GM23338 (cell line): ENCODE measurements around the gene PSMD6. TPM values are rescaled to one million over a fixed set of nuclear protein-coding genes. Genes with fewer than 3 reads are reported as not detected.

Experiments used
- ATAC-seq: fragments of 200-7000 bp; cut with Tn5 transposase; 3 replicates; pipeline ENCODE4 v1.9.1; 2020
- DNase-seq: peaks from one replicate; pipeline ENCODE4 v3.0.0-alpha.2; 2015; ENCODE audit warnings: low spot score
- H2AFZ ChIP-seq: fragments of 200-600 bp; sonication (generic); 2 replicates; pipeline ENCODE4 v1.8.0; 2016; ENCODE audit warnings: antibody characterized with exemption, mild to moderate bottlenecking, moderate library complexity
- H3F3A ChIP-seq: fragments of 200-600 bp; sonication (generic); replicated peaks from 2 replicates; pipeline ENCODE4 v1.8.0; 2017; ENCODE audit warnings: antibody characterized with exemption, mixed run types, low read depth
- H3K27ac ChIP-seq: fragments of 200-600 bp; sonication (generic); 2 replicates; pipeline ENCODE4 v1.6.1; 2016; ENCODE audit warnings: low read depth
- H3K27me3 ChIP-seq: fragments of 200-600 bp; sonication (generic); 2 replicates; pipeline ENCODE4 v1.8.0; 2016; ENCODE audit warnings: mild to moderate bottlenecking, mixed run types, moderate library complexity; ENCODE audit not compliant: insufficient read depth
- H3K36me3 ChIP-seq: fragments of 200-600 bp; sonication (generic); 2 replicates; pipeline ENCODE4 v1.8.0; 2016; ENCODE audit warnings: mild to moderate bottlenecking; ENCODE audit not compliant: insufficient read depth
- H3K4me1 ChIP-seq: fragments of 200-600 bp; sonication (generic); 2 replicates; pipeline ENCODE4 v1.8.0; 2016; ENCODE audit warnings: mild to moderate bottlenecking, moderate library complexity; ENCODE audit not compliant: insufficient read depth
- H3K4me2 ChIP-seq: fragments of 200-600 bp; sonication (generic); 2 replicates; pipeline ENCODE4 v1.7.1; 2017; ENCODE audit warnings: mixed run types
- H3K4me3 ChIP-seq: fragments of 200-600 bp; sonication (generic); 2 replicates; pipeline ENCODE4 v1.6.1; 2016; ENCODE audit warnings: mixed run types
- H3K79me2 ChIP-seq: fragments of 200-600 bp; sonication (generic); replicated peaks from 2 replicates; pipeline ENCODE4 v1.8.0; 2017; ENCODE audit warnings: mild to moderate bottlenecking; ENCODE audit not compliant: insufficient read depth
- H3K9me2 ChIP-seq: fragments of 200-600 bp; sonication (generic); 2 replicates; pipeline ENCODE4 v1.8.0; 2017; ENCODE audit not compliant: insufficient read depth
- H4K20me1 ChIP-seq: fragments of 200-600 bp; sonication (generic); replicated peaks from 2 replicates; pipeline ENCODE4 v1.8.0; 2017; ENCODE audit warnings: mild to moderate bottlenecking; ENCODE audit not compliant: insufficient read depth
- H3K27ac Mint-ChIP-seq: 2 replicates; pipeline ENCODE4 v1.8.0; 2020; ENCODE audit warnings: inconsistent platforms, mild to moderate bottlenecking, moderate library complexity, mixed read lengths
- H3K27me3 Mint-ChIP-seq: 3 replicates; pipeline ENCODE4 v1.8.0; 2022; ENCODE audit warnings: low read depth, mild to moderate bottlenecking, moderate library complexity, mixed read lengths, inconsistent platforms; ENCODE audit not compliant: insufficient read depth, poor library complexity
- H3K36me3 Mint-ChIP-seq: 3 replicates; pipeline ENCODE4 v1.8.0; 2021; ENCODE audit warnings: low read depth, mild to moderate bottlenecking, inconsistent platforms, moderate library complexity, mixed read lengths
- H3K4me1 Mint-ChIP-seq: 3 replicates; pipeline ENCODE4 v1.8.0; 2020; ENCODE audit warnings: mild to moderate bottlenecking, inconsistent platforms, mixed read lengths
- H3K4me3 Mint-ChIP-seq: 3 replicates; pipeline ENCODE4 v1.8.0; 2021; ENCODE audit warnings: moderate library complexity, mild to moderate bottlenecking, inconsistent platforms, mixed read lengths
- H3K9me3 Mint-ChIP-seq: 3 replicates; pipeline ENCODE4 v1.8.0; 2020; ENCODE audit warnings: moderate library complexity, mild to moderate bottlenecking, inconsistent platforms, mixed read lengths
- CREB1 ChIP-seq: fragments of 250-450 bp; sonication (Bioruptor Pico); IDR thresholded peaks from 2 replicates; pipeline ENCODE4 v1.5.0; 2020; ENCODE audit warnings: low read depth, mild to moderate bottlenecking, moderate library complexity
- EZH2 ChIP-seq: fragments of 200-600 bp; sonication (generic); IDR thresholded peaks from one replicate; pipeline ENCODE4 v1.8.0; 2017; ENCODE audit warnings: antibody characterized with exemption, mild to moderate bottlenecking, low read depth; ENCODE audit not compliant: unreplicated experiment
- EZH2phosphoT487 ChIP-seq: fragments of 200-600 bp; sonication (generic); IDR thresholded peaks from one replicate; pipeline ENCODE4 v1.8.1; 2018; ENCODE audit warnings: antibody characterized with exemption; ENCODE audit not compliant: unreplicated experiment
- JUNB ChIP-seq: IDR thresholded peaks from one replicate; pipeline ENCODE4 v1.6.1; 2016; ENCODE audit warnings: antibody characterized with exemption; ENCODE audit not compliant: unreplicated experiment
- NANOG ChIP-seq: IDR thresholded peaks from 2 replicates; pipeline ENCODE4 v1.6.1; 2016; ENCODE audit warnings: antibody characterized with exemption, borderline replicate concordance
- POLR2AphosphoS5 ChIP-seq: IDR thresholded peaks from 2 replicates; pipeline ENCODE4 v1.6.1; 2016; ENCODE audit warnings: antibody characterized with exemption, low read depth
- STAT1 ChIP-seq: IDR thresholded peaks from one replicate; pipeline ENCODE4 v1.6.1; 2016; ENCODE audit warnings: antibody characterized with exemption; ENCODE audit not compliant: unreplicated experiment
- ZNF114 ChIP-seq: fragments of 250-450 bp; sonication (Bioruptor Pico); IDR thresholded peaks from 2 replicates; pipeline ENCODE4 v1.5.0; 2020; ENCODE audit warnings: mild to moderate bottlenecking, moderate library complexity
- ZNF331 ChIP-seq: fragments of 250-450 bp; sonication (Bioruptor Pico); IDR thresholded peaks from 2 replicates; pipeline ENCODE4 v1.5.0; 2020; ENCODE audit warnings: low read depth, mild to moderate bottlenecking, moderate library complexity
- polyA plus RNA-seq: library from polyadenylated mRNA; unstranded; fragments of >200 nt; fragmentation: Nextera tagmentation; extraction: Ambion mirVana; gene quantifications from 2 replicates; pipeline ENCODE4 v1.2.1, GENCODE V29; 2016
- total RNA-seq: library from RNA; depleted of rRNA; stranded (reverse); fragments of >200 nt; shearing (Covaris generic); gene quantifications from 2 replicates; pipeline ENCODE4 v1.2.3, GENCODE V29; 2014
- TF ChIP-seq, protein P1 (sequence below): IDR thresholded peaks from 2 replicates; pipeline ENCODE4 v1.6.1; 2016; ENCODE audit warnings: antibody characterized with exemption
- TF ChIP-seq, protein P2 (sequence below): fragments of 250-450 bp; sonication (Bioruptor Pico); IDR thresholded peaks from 2 replicates; pipeline ENCODE4 v1.5.0; 2020; ENCODE audit warnings: mild to moderate bottlenecking, moderate library complexity
- TF ChIP-seq, protein P3 (sequence below): IDR thresholded peaks from one replicate; pipeline ENCODE4 v1.6.1; 2018; ENCODE audit warnings: antibody characterized with exemption; ENCODE audit not compliant: unreplicated experiment
- TF ChIP-seq, protein P4 (sequence below), 2 experiments: fragments of 200-600 bp in 1 of 2; sonication (generic) in 1 of 2; conservative IDR thresholded peaks; 2 replicates each; pipeline versions ENCODE4 v1.5.1 to v1.6.1; 2016 to 2017; ENCODE audit warnings: antibody characterized with exemption in 2 of 2, low read depth in 2 of 2, mild to moderate bottlenecking in 2 of 2, moderate library complexity in 1 of 2

Gene PSMD6
- total and polyA plus RNA-seq, 2 experiments from 2014 or later: 98.1 to 205 TPM

DNA sequence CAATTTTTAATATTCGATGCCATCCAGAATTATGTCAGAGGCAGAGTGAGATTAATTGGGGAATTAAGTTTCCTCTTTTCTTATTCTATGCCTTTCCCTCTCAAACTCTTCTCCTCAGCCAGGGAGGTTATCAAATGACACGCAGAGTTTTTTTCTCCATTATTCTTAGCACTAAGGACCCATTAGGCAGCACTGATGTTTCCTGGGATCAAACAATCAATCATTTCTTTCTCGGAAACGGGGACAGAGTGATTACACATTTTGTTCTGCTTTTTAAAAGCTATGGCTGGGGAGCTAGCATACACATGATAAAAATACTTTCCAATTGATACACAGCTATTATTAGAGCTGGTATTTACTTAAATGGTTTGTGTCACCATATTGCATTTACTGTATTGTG is 35.3 kb upstream of the PSMD6 start:
- Histone ChIP-seq H3K9me2 (no peaks in the 10 kb centered on the region), H3K4me1 (peaks cover 21% of the 10 kb centered on the region; the same call in 1 of the 2 replicates), H3K27ac (no peak overlapping the region), H3K27me3 (no peaks in the 10 kb centered on the region), H2AFZ (no peak overlapping the region), H3K4me3 (no peak overlapping the region), H3K79me2 (no peaks in the 10 kb centered on the region), H3K36me3 (no peaks in the 10 kb centered on the region), H4K20me1 (no peaks in the 10 kb centered on the region), H3F3A (no peaks in the 10 kb centered on the region), H3K4me2 (no peak overlapping the region)
- DNase-seq (no peak), ATAC-seq (no peak)
- TF ChIP-seq ZNF114 (CRISPR knock-in tag) (no peak), JUNB (no peak), EZH2phosphoT487 (no peak), POLR2AphosphoS5 (no peak), CREB1 (CRISPR knock-in tag) (no peak), STAT1 (no peak), EZH2 (no peak), ZNF331 (CRISPR knock-in tag) (no peak), NANOG (no peak)
- TF ChIP-seq, protein P1, sequence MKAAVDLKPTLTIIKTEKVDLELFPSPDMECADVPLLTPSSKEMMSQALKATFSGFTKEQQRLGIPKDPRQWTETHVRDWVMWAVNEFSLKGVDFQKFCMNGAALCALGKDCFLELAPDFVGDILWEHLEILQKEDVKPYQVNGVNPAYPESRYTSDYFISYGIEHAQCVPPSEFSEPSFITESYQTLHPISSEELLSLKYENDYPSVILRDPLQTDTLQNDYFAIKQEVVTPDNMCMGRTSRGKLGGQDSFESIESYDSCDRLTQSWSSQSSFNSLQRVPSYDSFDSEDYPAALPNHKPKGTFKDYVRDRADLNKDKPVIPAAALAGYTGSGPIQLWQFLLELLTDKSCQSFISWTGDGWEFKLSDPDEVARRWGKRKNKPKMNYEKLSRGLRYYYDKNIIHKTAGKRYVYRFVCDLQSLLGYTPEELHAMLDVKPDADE: no peak
- TF ChIP-seq, protein P2, sequence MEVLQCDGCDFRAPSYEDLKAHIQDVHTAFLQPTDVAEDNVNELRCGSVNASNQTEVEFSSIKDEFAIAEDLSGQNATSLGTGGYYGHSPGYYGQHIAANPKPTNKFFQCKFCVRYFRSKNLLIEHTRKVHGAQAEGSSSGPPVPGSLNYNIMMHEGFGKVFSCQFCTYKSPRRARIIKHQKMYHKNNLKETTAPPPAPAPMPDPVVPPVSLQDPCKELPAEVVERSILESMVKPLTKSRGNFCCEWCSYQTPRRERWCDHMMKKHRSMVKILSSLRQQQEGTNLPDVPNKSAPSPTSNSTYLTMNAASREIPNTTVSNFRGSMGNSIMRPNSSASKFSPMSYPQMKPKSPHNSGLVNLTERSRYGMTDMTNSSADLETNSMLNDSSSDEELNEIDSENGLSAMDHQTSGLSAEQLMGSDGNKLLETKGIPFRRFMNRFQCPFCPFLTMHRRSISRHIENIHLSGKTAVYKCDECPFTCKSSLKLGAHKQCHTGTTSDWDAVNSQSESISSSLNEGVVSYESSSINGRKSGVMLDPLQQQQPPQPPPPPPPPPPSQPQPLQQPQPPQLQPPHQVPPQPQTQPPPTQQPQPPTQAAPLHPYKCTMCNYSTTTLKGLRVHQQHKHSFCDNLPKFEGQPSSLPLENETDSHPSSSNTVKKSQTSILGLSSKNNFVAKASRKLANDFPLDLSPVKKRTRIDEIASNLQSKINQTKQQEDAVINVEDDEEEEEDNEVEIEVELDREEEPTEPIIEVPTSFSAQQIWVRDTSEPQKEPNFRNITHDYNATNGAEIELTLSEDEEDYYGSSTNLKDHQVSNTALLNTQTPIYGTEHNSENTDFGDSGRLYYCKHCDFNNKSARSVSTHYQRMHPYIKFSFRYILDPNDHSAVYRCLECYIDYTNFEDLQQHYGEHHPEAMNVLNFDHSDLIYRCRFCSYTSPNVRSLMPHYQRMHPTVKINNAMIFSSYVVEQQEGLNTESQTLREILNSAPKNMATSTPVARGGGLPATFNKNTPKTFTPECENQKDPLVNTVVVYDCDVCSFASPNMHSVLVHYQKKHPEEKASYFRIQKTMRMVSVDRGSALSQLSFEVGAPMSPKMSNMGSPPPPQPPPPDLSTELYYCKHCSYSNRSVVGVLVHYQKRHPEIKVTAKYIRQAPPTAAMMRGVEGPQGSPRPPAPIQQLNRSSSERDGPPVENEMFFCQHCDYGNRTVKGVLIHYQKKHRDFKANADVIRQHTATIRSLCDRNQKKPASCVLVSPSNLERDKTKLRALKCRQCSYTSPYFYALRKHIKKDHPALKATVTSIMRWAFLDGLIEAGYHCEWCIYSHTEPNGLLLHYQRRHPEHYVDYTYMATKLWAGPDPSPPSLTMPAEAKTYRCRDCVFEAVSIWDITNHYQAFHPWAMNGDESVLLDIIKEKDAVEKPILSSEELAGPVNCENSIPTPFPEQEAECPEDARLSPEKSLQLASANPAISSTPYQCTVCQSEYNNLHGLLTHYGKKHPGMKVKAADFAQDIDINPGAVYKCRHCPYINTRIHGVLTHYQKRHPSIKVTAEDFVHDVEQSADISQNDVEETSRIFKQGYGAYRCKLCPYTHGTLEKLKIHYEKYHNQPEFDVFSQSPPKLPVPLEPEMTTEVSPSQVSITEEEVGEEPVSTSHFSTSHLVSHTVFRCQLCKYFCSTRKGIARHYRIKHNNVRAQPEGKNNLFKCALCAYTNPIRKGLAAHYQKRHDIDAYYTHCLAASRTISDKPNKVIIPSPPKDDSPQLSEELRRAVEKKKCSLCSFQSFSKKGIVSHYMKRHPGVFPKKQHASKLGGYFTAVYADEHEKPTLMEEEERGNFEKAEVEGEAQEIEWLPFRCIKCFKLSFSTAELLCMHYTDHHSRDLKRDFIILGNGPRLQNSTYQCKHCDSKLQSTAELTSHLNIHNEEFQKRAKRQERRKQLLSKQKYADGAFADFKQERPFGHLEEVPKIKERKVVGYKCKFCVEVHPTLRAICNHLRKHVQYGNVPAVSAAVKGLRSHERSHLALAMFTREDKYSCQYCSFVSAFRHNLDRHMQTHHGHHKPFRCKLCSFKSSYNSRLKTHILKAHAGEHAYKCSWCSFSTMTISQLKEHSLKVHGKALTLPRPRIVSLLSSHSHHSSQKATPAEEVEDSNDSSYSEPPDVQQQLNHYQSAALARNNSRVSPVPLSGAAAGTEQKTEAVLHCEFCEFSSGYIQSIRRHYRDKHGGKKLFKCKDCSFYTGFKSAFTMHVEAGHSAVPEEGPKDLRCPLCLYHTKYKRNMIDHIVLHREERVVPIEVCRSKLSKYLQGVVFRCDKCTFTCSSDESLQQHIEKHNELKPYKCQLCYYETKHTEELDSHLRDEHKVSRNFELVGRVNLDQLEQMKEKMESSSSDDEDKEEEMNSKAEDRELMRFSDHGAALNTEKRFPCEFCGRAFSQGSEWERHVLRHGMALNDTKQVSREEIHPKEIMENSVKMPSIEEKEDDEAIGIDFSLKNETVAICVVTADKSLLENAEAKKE (CRISPR knock-in tag): no peak
- TF ChIP-seq, protein P3, sequence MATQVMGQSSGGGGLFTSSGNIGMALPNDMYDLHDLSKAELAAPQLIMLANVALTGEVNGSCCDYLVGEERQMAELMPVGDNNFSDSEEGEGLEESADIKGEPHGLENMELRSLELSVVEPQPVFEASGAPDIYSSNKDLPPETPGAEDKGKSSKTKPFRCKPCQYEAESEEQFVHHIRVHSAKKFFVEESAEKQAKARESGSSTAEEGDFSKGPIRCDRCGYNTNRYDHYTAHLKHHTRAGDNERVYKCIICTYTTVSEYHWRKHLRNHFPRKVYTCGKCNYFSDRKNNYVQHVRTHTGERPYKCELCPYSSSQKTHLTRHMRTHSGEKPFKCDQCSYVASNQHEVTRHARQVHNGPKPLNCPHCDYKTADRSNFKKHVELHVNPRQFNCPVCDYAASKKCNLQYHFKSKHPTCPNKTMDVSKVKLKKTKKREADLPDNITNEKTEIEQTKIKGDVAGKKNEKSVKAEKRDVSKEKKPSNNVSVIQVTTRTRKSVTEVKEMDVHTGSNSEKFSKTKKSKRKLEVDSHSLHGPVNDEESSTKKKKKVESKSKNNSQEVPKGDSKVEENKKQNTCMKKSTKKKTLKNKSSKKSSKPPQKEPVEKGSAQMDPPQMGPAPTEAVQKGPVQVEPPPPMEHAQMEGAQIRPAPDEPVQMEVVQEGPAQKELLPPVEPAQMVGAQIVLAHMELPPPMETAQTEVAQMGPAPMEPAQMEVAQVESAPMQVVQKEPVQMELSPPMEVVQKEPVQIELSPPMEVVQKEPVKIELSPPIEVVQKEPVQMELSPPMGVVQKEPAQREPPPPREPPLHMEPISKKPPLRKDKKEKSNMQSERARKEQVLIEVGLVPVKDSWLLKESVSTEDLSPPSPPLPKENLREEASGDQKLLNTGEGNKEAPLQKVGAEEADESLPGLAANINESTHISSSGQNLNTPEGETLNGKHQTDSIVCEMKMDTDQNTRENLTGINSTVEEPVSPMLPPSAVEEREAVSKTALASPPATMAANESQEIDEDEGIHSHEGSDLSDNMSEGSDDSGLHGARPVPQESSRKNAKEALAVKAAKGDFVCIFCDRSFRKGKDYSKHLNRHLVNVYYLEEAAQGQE: no peak
- TF ChIP-seq, protein P4, sequence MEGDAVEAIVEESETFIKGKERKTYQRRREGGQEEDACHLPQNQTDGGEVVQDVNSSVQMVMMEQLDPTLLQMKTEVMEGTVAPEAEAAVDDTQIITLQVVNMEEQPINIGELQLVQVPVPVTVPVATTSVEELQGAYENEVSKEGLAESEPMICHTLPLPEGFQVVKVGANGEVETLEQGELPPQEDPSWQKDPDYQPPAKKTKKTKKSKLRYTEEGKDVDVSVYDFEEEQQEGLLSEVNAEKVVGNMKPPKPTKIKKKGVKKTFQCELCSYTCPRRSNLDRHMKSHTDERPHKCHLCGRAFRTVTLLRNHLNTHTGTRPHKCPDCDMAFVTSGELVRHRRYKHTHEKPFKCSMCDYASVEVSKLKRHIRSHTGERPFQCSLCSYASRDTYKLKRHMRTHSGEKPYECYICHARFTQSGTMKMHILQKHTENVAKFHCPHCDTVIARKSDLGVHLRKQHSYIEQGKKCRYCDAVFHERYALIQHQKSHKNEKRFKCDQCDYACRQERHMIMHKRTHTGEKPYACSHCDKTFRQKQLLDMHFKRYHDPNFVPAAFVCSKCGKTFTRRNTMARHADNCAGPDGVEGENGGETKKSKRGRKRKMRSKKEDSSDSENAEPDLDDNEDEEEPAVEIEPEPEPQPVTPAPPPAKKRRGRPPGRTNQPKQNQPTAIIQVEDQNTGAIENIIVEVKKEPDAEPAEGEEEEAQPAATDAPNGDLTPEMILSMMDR (conservative IDR thresholded peaks at IDR 0.05; ENCODE audit: low read depth in 2 of 2): no peak
- Mint-ChIP-seq H3K27ac (no peak overlapping the region), H3K9me3 (no peaks in the 10 kb centered on the region), H3K4me1 (peaks cover 16% of the 10 kb centered on the region), H3K4me3 (no peak overlapping the region), H3K27me3 (no peaks in the 10 kb centered on the region), H3K36me3 (no peaks in the 10 kb centered on the region)
